Measurements from ENCODE around the gene HSPB9. TPM values are rescaled to one million over a fixed set of nuclear protein-coding genes. Genes with fewer than 3 reads are reported as not detected.

Gene HSPB9
- total RNA-seq, 1 donor from 2014 or later, result 0.65 TPM

DNA sequence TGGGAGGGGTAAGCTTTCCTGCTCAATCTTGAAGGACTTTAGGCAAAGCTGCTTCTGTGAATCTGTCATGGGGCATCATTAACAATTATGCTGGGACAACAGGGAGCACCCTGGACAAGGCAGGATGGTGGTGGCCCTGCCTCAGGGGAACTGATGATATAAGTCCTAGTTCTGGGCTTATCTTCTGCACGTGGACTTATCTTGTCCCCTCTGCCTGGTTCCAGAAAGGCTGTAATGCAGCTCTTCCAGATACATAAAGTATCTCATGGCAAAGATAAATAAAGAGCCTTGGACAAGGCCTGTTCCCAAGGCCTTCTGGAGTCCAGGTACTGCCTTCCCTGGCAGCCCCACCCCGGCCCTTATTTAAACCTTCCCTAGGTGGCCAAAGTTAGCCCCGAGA is 18.3 kb upstream of the HSPB9 start:
- Histone ChIP-seq H3F3A (ENCODE audit: low read depth) (peaks cover 1% of the 10 kb centered on the region), H3K9me3 (ENCODE audit: low read depth) (no peaks in the 10 kb centered on the region), H3K79me2 (ENCODE audit: low read depth) (no peaks in the 10 kb centered on the region), H3K9ac (no peak overlapping the region), H3K27ac (no peak overlapping the region), H3K4me1 (peaks cover 4% of the 10 kb centered on the region), H3K36me3 (no peaks in the 10 kb centered on the region), H3K27me3 (peaks cover 23% of the 10 kb centered on the region), H3K4me2 (no peak overlapping the region), H4K20me1 (ENCODE audit: low read depth) (no peaks in the 10 kb centered on the region), H3K4me3 (no peak overlapping the region), H2AFZ (replicated peaks) (no peak overlapping the region)
- peaks cover 18% of the 10 kb centered on the region for H3K4me1 Mint-ChIP-seq
- no peak overlapping the region for H3K4me3 Mint-ChIP-seq
- no peaks in the 10 kb centered on the region for H3K9me3 Mint-ChIP-seq
- DNase-seq (ENCODE audit: low spot score), result no peak
- no peaks in the 10 kb centered on the region for H3K36me3 Mint-ChIP-seq
- peaks cover 17% of the 10 kb centered on the region for H3K27me3 Mint-ChIP-seq (ENCODE audit: insufficient read depth, low read depth)
- no peak for TF ChIP-seq EZH2phosphoT487 (IDR thresholded peaks at IDR 0.05)
- no peak for TF ChIP-seq EZH2 (IDR thresholded peaks at IDR 0.05)
- TF ChIP-seq CTCF (IDR thresholded peaks at IDR 0.05), result no peak
- H3K27ac Mint-ChIP-seq, result peak overlapping the region; percentile 69

DNA sequence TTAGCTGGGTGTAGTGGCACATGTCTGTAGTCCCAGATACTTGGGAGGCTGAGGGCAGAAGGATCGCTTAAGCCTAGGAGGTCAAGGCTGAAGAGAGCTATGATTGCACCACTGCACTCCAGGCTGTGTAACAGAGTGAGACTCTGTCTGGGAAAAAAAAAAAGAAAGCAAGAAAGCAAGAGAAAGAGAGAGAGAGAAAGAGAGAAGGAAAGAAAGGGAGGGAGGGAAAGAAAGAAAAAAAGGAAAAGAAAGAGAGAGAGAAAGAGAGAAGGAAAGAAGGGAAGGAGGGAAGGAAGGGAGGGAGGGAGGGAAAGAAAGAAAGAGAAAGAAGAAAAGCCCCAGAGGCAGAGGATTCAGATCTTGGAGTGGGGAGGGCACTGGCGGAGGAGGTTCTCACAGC is 16.6 kb upstream of the HSPB9 start:
- no peaks in the 10 kb centered on the region for H3K36me3 Mint-ChIP-seq
- H3K4me3 ChIP-seq, result no peak overlapping the region
- no peaks in the 10 kb centered on the region for H3K9me3 ChIP-seq (ENCODE audit: low read depth)
- H3K27me3 Mint-ChIP-seq (ENCODE audit: insufficient read depth, low read depth), result peaks cover 14% of the 10 kb centered on the region
- no peak overlapping the region for H3K27ac ChIP-seq
- no peak overlapping the region for H2AFZ ChIP-seq (replicated peaks)
- DNase-seq (ENCODE audit: low spot score), result no peak
- H3K79me2 ChIP-seq (ENCODE audit: low read depth), result no peaks in the 10 kb centered on the region
- H3K4me1 Mint-ChIP-seq, result peaks cover 18% of the 10 kb centered on the region
- no peaks in the 10 kb centered on the region for H3K9me3 Mint-ChIP-seq
- no peak overlapping the region for H3K27ac Mint-ChIP-seq
- H3K36me3 ChIP-seq, result no peaks in the 10 kb centered on the region
- no peak overlapping the region for H3K4me2 ChIP-seq
- H3K27me3 ChIP-seq, result peaks cover 20% of the 10 kb centered on the region
- peak overlapping the region; percentile 42 for H3K4me3 Mint-ChIP-seq
- H3K9ac ChIP-seq, result no peak overlapping the region
- peaks cover 4% of the 10 kb centered on the region for H3K4me1 ChIP-seq
- H3F3A ChIP-seq (ENCODE audit: low read depth), result no peaks in the 10 kb centered on the region
- H4K20me1 ChIP-seq (ENCODE audit: low read depth), result no peaks in the 10 kb centered on the region
- no peak for TF ChIP-seq EZH2 (IDR thresholded peaks at IDR 0.05)
- TF ChIP-seq EZH2phosphoT487 (IDR thresholded peaks at IDR 0.05), result no peak
- TF ChIP-seq CTCF (IDR thresholded peaks at IDR 0.05), result no peak

GRCh38 chr17:42107124-42107523 is 15.5 kb upstream of the HSPB9 start:
- Histone ChIP-seq H3K79me2 (ENCODE audit: low read depth) (no peaks in the 10 kb centered on the region), H3K4me3 (peak overlapping the region; percentile 44), H3F3A (ENCODE audit: low read depth) (no peaks in the 10 kb centered on the region), H3K9me3 (ENCODE audit: low read depth) (no peaks in the 10 kb centered on the region), H3K27ac (no peak overlapping the region), H3K4me2 (peak overlapping the region; percentile 87), H3K4me1 (peaks cover 4% of the 10 kb centered on the region), H3K9ac (no peak overlapping the region), H3K36me3 (no peaks in the 10 kb centered on the region), H4K20me1 (ENCODE audit: low read depth) (no peaks in the 10 kb centered on the region), H3K27me3 (peaks cover 20% of the 10 kb centered on the region), H2AFZ (replicated peaks) (no peak overlapping the region)
- Mint-ChIP-seq H3K4me3 (peak overlapping the region; percentile 74), H3K36me3 (no peaks in the 10 kb centered on the region), H3K27ac (no peak overlapping the region), H3K4me1 (peaks cover 16% of the 10 kb centered on the region), H3K9me3 (no peaks in the 10 kb centered on the region), H3K27me3 (ENCODE audit: insufficient read depth, low read depth) (peaks cover 14% of the 10 kb centered on the region)
- TF ChIP-seq EZH2 (IDR thresholded peaks at IDR 0.05), result no peak
- TF ChIP-seq EZH2phosphoT487 (IDR thresholded peaks at IDR 0.05), result no peak
- TF ChIP-seq CTCF (IDR thresholded peaks at IDR 0.05), result no peak
- no peak for DNase-seq (ENCODE audit: low spot score)
